OCI-M2 (cell line): ENCODE results near the gene ACP7.
"Not testable (repeated sequence)": the region's sequence is repeated elsewhere in the genome, so short reads cannot be mapped to it uniquely, and the experiment has no call there.

ENCODE experiments used
- DNase-seq: peaks from one replicate; lab custom pipeline; 2025; ENCODE audit not compliant: unreplicated experiment; lab: John Stamatoyannopoulos, UW

The ACP7 gene

GRCh38 chr19:39074942-39075341 lies 9.2 kb upstream of the ACP7 start:
- DNase-seq, result no peak

GRCh38 chr19:39077323-39077722 lies 6.8 kb upstream of the ACP7 start:
- DNase-seq, result no peak

- DNase-seq, result no peak
These were observed 5.5 kb upstream of the ACP7 start for GRCh38 chr19:39078436-39079200.

- no peak for DNase-seq
These were observed 3.7 kb upstream of the ACP7 start for GRCh38 chr19:39080431-39080830.

- DNase-seq, result no peak
These were observed 2.0 kb upstream of the ACP7 start for GRCh38 chr19:39082167-39082566.

- no peak for DNase-seq
These were observed 1.2 kb upstream of the ACP7 start for GRCh38 chr19:39082745-39083598.

- DNase-seq, result no peak
These were observed 577 bp upstream of the ACP7 start for GRCh38 chr19:39083599-39083982.

- DNase-seq, result no peak
These were observed 538 bp downstream of the ACP7 start for GRCh38 chr19:39084732-39085080.

- no peak for DNase-seq
These were observed 1.2 kb downstream of the ACP7 start for GRCh38 chr19:39085392-39085791.

GRCh38 chr19:39086386-39086785 lies 2.2 kb downstream of the ACP7 start:
- DNase-seq, result no peak

- DNase-seq, result no peak
These were observed 3.9 kb downstream of the ACP7 start for GRCh38 chr19:39087907-39088686.

- DNase-seq, result not testable (repeated sequence)
These were observed 5.8 kb downstream of the ACP7 start for GRCh38 chr19:39090016-39090415.

- no peak for DNase-seq
These were observed 6.7 kb downstream of the ACP7 start for GRCh38 chr19:39090881-39091280.

- not testable (repeated sequence) for DNase-seq
These were observed 11.8 kb downstream of the ACP7 start for GRCh38 chr19:39095799-39096540.

- DNase-seq, result no peak
These were observed 13.1 kb downstream of the ACP7 start for GRCh38 chr19:39097299-39097698.

GRCh38 chr19:39097721-39098120 lies 13.6 kb downstream of the ACP7 start:
- DNase-seq, result no peak

GRCh38 chr19:39098365-39099269 lies 14.4 kb downstream of the ACP7 start:
- no peak for DNase-seq

- DNase-seq, result no peak
These were observed 15.2 kb downstream of the ACP7 start for GRCh38 chr19:39099341-39099740.

GRCh38 chr19:39100500-39101166 lies 16.5 kb downstream of the ACP7 start:
- no peak for DNase-seq
